HepG2 (cell line): ENCODE data around the gene SMIM22. TPM values are rescaled to one million over a fixed set of nuclear protein-coding genes. Genes with fewer than 3 reads are reported as not detected.
A peak's percentile ranks its signal among the peaks of the same experiment; 100 is the strongest.

Experiments used
- BHLHE40 ChIP-seq: IDR thresholded peaks from 2 replicates; pipeline ENCODE4 v1.6.1; 2011; ENCODE audit warnings: low read length, improper control_type of control experiment
- DRAP1 ChIP-seq: IDR thresholded peaks from 2 replicates; pipeline ENCODE4 v1.6.1; 2016; ENCODE audit warnings: missing genetic modification reagents, missing compliant biosample characterization
- FLYWCH1 ChIP-seq: sonication (generic); formaldehyde crosslinking; IDR thresholded peaks from 2 replicates; pipeline ENCODE4 v1.8.1; 2023; ENCODE audit warnings: mild to moderate bottlenecking, missing genetic modification reagents
- HDAC6 ChIP-seq: fragments of 200-600 bp; sonication (generic); IDR thresholded peaks from 2 replicates; pipeline ENCODE4 v1.7.0; 2017; ENCODE audit warnings: mild to moderate bottlenecking, antibody characterized with exemption, low read length, low read depth
- HINFP ChIP-seq: sonication (generic); formaldehyde crosslinking; IDR thresholded peaks from 2 replicates; pipeline ENCODE4 v1.4.0; 2020; ENCODE audit warnings: low read depth, mild to moderate bottlenecking, missing genetic modification reagents
- MEIS1 ChIP-seq: sonication (generic); formaldehyde crosslinking; IDR thresholded peaks from 2 replicates; pipeline ENCODE4 v1.9.0; 2021; ENCODE audit warnings: mild to moderate bottlenecking, missing genetic modification reagents, moderate library complexity, borderline replicate concordance
- MTA3 ChIP-seq: sonication (generic); formaldehyde crosslinking; IDR thresholded peaks from 2 replicates; pipeline ENCODE4 v1.4.0; 2020; ENCODE audit warnings: missing genetic modification reagents
- NCOA1 ChIP-seq: sonication (generic); formaldehyde crosslinking; IDR thresholded peaks from 2 replicates; pipeline ENCODE4 v1.9.0; 2021; ENCODE audit warnings: missing genetic modification reagents
- NR2F2 ChIP-seq: IDR thresholded peaks from 2 replicates; pipeline ENCODE4 v1.6.1; 2012; ENCODE audit warnings: low read depth, inconsistent platforms, borderline replicate concordance
- PRPF4 ChIP-seq: fragments of 200-400 bp; formaldehyde crosslinking; IDR thresholded peaks from 2 replicates; pipeline ENCODE4 v1.6.1; 2016; ENCODE audit warnings: low read length, low read depth; ENCODE audit not compliant: poor library complexity, severe bottlenecking
- RBM22 ChIP-seq: fragments of 200-400 bp; formaldehyde crosslinking; optimal IDR thresholded peaks from 2 replicates; pipeline ENCODE3; 2017; ENCODE audit warnings: mild to moderate bottlenecking, low read length, moderate library complexity
- RFX5 ChIP-seq: IDR thresholded peaks from 2 replicates; pipeline ENCODE4 v1.6.1; 2011; ENCODE audit warnings: low read depth, low read length, improper control_type of control experiment
- SNRNP70 ChIP-seq: fragments of 200-400 bp; formaldehyde crosslinking; IDR thresholded peaks from 2 replicates; pipeline ENCODE4 v1.6.1; 2017; ENCODE audit warnings: mild to moderate bottlenecking, low read depth, low read length, moderate library complexity
- ZBTB33 ChIP-seq: sonication (generic); formaldehyde crosslinking; IDR thresholded peaks from 2 replicates; pipeline ENCODE4 v1.4.0; 2020; ENCODE audit warnings: missing genetic modification reagents
- ZFAT ChIP-seq: sonication (generic); formaldehyde crosslinking; conservative IDR thresholded peaks from 2 replicates; pipeline ENCODE4 v1.8.1; 2023; ENCODE audit warnings: missing genetic modification reagents, inconsistent platforms
- ZNF253 ChIP-seq: sonication (generic); formaldehyde crosslinking; IDR thresholded peaks from 2 replicates; pipeline ENCODE4 v1.8.0; 2022; ENCODE audit warnings: mild to moderate bottlenecking, missing genetic modification reagents, borderline replicate concordance
- ZNF274 ChIP-seq: sonication (generic); formaldehyde crosslinking; IDR thresholded peaks from 2 replicates; pipeline ENCODE4 v1.5.1; 2020; ENCODE audit warnings: mild to moderate bottlenecking, missing genetic modification reagents
- ZNF282 ChIP-seq: fragments of 450-650 bp; IDR thresholded peaks from 2 replicates; pipeline ENCODE4 v1.6.1; 2018; ENCODE audit not compliant: partially characterized antibody
- ZNF329 ChIP-seq: sonication (generic); formaldehyde crosslinking; IDR thresholded peaks from 2 replicates; pipeline ENCODE4 v1.9.0; 2021; ENCODE audit warnings: low read depth, mild to moderate bottlenecking, missing genetic modification reagents
- ZNF530 ChIP-seq: sonication (generic); formaldehyde crosslinking; IDR thresholded peaks from 2 replicates; pipeline ENCODE4 v1.5.0; 2020; ENCODE audit warnings: low read depth, mild to moderate bottlenecking, missing genetic modification reagents
- ZNF674 ChIP-seq: sonication (generic); formaldehyde crosslinking; IDR thresholded peaks from 2 replicates; pipeline ENCODE4 v1.5.0; 2020; ENCODE audit warnings: low read depth, mild to moderate bottlenecking, missing genetic modification reagents
- polyA plus RNA-seq, 8 experiments: library from polyadenylated mRNA; depleted of rRNA in 3 of 8; stranded (reverse) in 7 of 8; unstranded in 1 of 8; fragments of >200 nt; fragmentation: Illumina TruSeq in 4 of 8; extraction: Trizol in 4 of 8; gene quantifications; 2 replicates each; pipeline versions ENCODE4 v1.2.1 to v1.2.3, GENCODE V29; 2011 to 2016; ENCODE audit warnings: low read depth in 4 of 8, missing spikeins in 1 of 8, mixed read lengths in 1 of 8; ENCODE audit not compliant: insufficient read depth in 1 of 8
- total RNA-seq, 5 experiments: library from RNA; depleted of rRNA; stranded (reverse); fragments of >200 nt; fragmentation: Illumina TruSeq; extraction: Trizol; gene quantifications; 2 replicates each; pipeline ENCODE4 v1.2.3, GENCODE V29; 2016; ENCODE audit warnings: low read depth in 1 of 5
- TF ChIP-seq, protein P1 (sequence below): IDR thresholded peaks from 2 replicates; pipeline ENCODE4 v1.6.1; 2016; ENCODE audit warnings: missing compliant biosample characterization, missing genetic modification reagents, borderline replicate concordance
- TF ChIP-seq, protein P2 (sequence below): sonication (generic); formaldehyde crosslinking; IDR thresholded peaks from 2 replicates; pipeline ENCODE4 v1.4.0; 2020; ENCODE audit warnings: missing genetic modification reagents

The SMIM22 gene
- total and polyA plus RNA-seq, 2 of the 13 experiments (the other 11 are each of a cell fraction or from before 2014, with no cell fraction given) = not detected

DNA sequence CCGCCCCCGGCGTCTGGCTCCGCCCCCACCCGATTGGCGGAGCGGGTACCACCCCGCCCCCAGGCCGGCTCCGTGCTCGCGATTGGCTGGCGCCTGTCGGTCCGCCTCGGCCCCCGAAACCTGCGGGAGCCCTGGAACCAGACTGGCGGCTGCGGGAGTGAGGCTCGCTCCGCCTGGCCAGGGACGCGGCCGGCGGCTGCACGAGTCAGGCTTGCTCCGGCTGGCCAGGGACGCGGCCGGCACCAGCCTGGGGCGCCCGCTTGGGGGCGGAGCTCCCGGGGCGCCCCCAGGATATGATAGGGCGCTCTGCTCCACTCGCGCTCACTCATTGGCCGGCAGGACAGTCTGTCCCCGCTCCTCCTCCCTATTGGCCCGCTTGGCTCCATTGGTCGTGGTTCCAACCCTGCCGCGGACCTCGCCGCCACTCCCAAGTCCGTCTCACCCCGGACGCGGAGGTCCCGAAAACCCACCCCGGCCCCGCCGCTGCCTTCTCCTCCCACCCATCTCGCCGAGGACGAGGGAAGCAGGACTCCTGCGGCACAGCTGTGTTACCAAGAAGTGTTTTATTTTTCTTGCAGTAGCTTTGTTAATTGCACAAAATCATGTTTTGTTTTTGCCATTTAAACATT lies 7.6 kb downstream of the SMIM22 start (continued):
- TF ChIP-seq, protein P1, sequence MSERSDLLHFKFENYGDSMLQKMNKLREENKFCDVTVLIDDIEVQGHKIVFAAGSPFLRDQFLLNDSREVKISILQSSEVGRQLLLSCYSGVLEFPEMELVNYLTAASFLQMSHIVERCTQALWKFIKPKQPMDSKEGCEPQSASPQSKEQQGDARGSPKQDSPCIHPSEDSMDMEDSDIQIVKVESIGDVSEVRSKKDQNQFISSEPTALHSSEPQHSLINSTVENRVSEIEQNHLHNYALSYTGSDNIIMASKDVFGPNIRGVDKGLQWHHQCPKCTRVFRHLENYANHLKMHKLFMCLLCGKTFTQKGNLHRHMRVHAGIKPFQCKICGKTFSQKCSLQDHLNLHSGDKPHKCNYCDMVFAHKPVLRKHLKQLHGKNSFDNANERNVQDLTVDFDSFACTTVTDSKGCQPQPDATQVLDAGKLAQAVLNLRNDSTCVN (CRISPR knock-in tag) = no peak
- TF ChIP-seq MEIS1 (CRISPR knock-in tag) (no peak), PRPF4 (no peak), ZNF282 (no peak), HINFP (peak; percentile 89; the same call in 1 of the 2 replicates), ZNF329 (CRISPR knock-in tag) (no peak), ZNF274 (0 out of 2 replicates have a peak, but pooled peaks have one; percentile 3), SNRNP70 (no peak), ZNF530 (CRISPR knock-in tag) (no peak), HDAC6 (no peak), BHLHE40 (no peak), ZFAT (CRISPR knock-in tag) (no peak), ZBTB33 (CRISPR knock-in tag) (no peak), NR2F2 (no peak), ZNF674 (no peak), FLYWCH1 (CRISPR knock-in tag) (no peak), NCOA1 (no peak), ZNF253 (CRISPR knock-in tag) (no peak), RFX5 (no peak), MTA3 (CRISPR knock-in tag) (no peak), RBM22 (peak; percentile 62), DRAP1 (CRISPR knock-in tag) (peak; percentile 42; the same call in 1 of the 2 replicates)
- TF ChIP-seq, protein P2, sequence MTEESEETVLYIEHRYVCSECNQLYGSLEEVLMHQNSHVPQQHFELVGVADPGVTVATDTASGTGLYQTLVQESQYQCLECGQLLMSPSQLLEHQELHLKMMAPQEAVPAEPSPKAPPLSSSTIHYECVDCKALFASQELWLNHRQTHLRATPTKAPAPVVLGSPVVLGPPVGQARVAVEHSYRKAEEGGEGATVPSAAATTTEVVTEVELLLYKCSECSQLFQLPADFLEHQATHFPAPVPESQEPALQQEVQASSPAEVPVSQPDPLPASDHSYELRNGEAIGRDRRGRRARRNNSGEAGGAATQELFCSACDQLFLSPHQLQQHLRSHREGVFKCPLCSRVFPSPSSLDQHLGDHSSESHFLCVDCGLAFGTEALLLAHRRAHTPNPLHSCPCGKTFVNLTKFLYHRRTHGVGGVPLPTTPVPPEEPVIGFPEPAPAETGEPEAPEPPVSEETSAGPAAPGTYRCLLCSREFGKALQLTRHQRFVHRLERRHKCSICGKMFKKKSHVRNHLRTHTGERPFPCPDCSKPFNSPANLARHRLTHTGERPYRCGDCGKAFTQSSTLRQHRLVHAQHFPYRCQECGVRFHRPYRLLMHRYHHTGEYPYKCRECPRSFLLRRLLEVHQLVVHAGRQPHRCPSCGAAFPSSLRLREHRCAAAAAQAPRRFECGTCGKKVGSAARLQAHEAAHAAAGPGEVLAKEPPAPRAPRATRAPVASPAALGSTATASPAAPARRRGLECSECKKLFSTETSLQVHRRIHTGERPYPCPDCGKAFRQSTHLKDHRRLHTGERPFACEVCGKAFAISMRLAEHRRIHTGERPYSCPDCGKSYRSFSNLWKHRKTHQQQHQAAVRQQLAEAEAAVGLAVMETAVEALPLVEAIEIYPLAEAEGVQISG (CRISPR knock-in tag) = no peak; the same call in 1 of the 2 replicates
